H1 (cell line): ENCODE results near the gene TGFBR1. TPM values are rescaled to one million over a fixed set of nuclear protein-coding genes. Genes with fewer than 3 reads are reported as not detected.

Experiments used
- E2F6 ChIP-seq: IDR thresholded peaks from 2 replicates; pipeline ENCODE4 v1.6.1; 2012; ENCODE audit warnings: inconsistent platforms
- SIRT6 ChIP-seq: IDR thresholded peaks from one replicate; pipeline ENCODE4 v1.7.1; 2012; ENCODE audit warnings: low read length, inconsistent platforms
- polyA plus RNA-seq, 7 experiments: library from polyadenylated mRNA; depleted of rRNA in 3 of 7; stranded (reverse) in 5 of 7; unstranded in 2 of 7; fragments of >200 nt in 5 of 7; fragments of 200-250 nt in 2 of 7; gene quantifications; 1 replicate in 5 of 7; 2 replicates in 1 of 7; 4 replicates in 1 of 7; pipeline versions ENCODE4 v1.2.1 to v1.2.3, GENCODE V29; 2011 to 2013; ENCODE audit warnings: missing spikeins in 2 of 7, mixed read lengths in 2 of 7
- total RNA-seq: library from RNA; stranded (reverse); fragmentation: NEBNext Ultra II Directional; extraction: Animal tissue kit (Norgen Biotek cat#: 25700); gene quantifications from 2 replicates; pipeline ENCODE4 v1.2.1, GENCODE V29; 2021

Gene TGFBR1
- total and polyA plus RNA-seq, 2 of the 8 experiments (the other 6 are each of a cell fraction or from before 2014, with no cell fraction given), result 16.8 to 52.4 TPM

- TF ChIP-seq E2F6, result no peak
- no peak for TF ChIP-seq SIRT6
Observed at GRCh38 chr9:99126312-99126711, 21.4 kb downstream of the TGFBR1 start (continued).
